ENCODE data around the gene NR2F1-AS1.
"Not testable (repeated sequence)": the region's sequence is repeated elsewhere in the genome, so short reads cannot be mapped to it uniquely, and the experiment has no call there.

The NR2F1-AS1 gene

DNA sequence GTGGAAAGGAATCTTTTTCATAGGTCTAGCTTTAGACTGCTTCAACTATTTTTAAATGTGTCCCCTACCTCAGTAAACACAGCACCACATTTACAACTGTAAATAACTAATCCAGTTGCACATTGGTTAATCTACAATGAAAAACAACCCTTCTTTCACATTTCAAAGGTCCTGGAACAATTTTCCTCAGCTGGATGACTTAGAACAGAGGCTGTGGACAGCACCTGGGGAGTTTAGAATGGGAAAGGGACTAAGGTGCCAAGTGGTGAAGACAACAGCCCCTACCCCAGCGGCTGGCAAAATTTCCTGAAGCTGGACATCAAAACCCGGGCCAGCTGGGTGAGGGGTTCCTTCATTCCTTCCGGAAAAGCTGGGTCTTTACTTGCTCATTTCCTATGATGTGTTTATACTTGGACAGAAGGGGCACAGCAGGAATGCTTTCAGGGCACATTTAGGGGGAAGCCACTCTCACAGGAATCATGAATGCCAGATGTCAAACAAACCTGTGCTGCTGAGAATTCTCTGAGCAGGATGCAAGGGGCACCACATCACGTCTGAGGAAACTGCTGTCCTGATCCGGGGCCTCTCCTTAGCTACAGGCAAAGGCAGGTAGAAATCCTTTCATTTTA lies 158.3 kb downstream of the NR2F1-AS1 start:
- DNase-seq, result no peak

DNA sequence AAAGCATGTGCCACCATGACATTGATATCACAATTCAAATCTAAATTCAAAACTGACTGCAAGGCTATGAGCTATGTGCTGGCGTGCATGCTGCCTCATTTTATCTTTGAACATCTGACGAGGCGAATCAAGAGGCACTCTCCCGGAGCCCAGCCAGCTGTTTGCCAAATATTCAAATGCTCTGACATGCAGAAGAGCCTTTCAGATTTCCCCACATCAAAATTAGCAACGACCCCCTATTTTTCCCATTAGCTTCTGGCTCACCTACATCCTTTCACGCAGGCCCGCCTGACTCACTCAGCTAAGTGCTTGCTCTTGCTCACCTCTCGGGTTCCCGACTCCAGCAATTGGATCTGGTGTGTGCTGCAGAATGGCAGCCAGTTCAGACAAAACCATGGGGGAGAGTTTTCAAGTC lies 159.0 kb downstream of the NR2F1-AS1 start:
- no peak for DNase-seq

DNA sequence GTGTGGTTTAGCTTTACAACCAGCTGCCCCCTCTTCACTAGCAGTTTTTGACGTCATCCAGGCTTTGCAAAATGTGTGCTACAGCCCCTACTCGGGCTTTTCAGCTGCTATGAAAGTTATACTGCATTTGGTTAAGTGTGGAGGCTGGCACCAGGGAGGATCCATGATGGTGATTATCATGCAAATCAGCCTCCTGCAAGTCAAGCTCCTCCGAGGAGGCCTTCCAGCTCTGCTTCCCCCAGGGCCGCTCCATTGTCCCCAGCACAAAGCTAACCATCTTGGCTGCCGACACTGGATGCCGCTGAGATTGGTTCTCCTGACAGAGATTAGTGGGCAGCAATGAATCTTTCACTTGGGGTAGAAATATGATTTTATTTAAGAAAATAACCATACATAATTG lies 159.6 kb downstream of the NR2F1-AS1 start:
- no peak for DNase-seq

DNA sequence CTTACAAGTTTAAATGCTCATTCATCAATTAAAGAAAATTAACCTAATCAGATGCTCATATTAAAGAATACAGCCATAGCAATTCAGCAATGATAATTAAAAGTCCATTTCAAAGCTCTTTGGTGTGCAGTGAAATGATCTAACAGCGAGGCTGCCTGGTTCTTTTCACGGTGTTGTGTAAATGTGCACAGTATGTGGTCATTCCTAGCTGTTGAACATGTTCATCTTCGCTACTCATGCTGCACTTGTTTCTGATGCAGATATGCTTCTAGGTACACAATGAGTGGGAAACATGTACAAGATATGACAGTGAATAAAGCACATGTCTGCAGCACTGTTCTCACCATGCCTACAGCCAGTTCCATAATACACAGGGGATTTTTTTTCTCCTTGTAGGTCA lies 163.5 kb downstream of the NR2F1-AS1 start:
- no peak for DNase-seq

DNA sequence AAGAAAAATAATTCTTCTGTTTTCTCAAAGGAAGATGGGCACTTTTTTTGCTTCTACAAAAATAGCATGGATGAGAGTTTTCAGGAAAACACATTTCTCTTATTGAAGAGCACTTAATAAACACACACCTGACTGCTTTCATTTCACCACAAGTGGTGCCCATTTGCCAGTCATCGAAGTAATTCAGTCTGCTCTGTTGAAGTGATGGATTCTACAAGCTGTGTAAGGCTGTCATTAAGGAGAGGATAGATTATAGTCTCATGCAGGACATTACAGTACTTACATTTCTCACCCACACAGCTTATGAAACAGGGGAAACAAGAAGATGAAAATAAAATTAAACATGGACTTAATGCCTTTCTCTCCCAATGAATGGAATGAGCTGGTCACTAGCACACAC lies 165.2 kb downstream of the NR2F1-AS1 start:
- DNase-seq, result no peak

DNA sequence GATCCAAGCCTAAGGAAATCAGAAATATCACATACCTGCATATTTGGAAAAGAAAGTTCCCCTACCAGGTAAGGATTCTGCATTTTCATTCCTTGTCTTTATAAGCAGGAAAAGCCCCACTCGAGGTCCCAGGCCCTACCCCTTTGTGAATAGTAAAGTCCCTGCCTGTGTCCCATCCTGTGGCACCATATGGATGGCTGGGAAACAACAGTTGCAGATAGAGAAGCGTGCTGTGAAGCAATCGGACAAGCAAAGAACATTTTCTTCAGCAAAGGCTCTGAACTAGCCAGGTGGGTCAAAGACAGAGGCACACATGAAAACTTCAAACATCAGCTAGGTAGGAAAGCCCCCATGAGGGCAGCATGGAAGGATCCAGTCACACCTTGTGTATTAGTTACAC lies 169.3 kb downstream of the NR2F1-AS1 start:
- no peak for DNase-seq

DNA sequence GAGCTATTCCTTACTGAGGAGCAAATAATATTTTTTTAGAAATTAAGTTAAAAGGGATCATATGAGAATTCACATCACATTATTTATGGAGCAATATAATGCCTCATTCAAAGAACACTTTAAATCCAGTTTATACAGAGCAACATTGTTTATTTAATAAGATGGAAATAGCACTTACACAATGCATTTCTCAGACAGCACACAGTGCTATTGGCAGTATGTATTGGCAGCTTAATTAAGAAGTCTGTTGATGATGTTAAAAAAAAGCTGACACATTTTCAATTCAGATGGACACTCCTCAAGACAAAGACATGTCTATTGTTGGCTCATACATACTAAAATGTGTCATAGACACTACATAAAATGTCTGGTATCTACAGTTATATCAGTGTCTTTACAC lies 171.3 kb downstream of the NR2F1-AS1 start:
- DNase-seq, result no peak

DNA sequence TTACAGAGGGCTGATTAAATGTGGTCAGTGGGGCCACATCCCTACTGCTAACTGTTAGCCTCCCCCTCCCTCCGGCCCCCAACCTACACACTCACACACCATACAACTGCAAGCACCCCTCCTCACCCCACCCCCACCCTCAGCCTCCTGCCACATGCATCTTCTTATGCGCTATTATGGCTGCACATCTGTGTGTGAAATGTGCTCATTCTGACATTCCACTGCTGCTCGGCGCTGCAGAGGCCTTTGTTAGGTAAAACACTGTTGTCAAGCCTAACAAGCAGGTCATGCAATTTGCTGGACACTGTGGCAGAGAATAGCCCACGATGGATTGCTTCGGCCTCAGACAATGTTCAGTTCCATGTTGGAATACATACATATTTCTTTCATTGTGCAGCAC lies 173.6 kb downstream of the NR2F1-AS1 start:
- DNase-seq, result peak; percentile 47

DNA sequence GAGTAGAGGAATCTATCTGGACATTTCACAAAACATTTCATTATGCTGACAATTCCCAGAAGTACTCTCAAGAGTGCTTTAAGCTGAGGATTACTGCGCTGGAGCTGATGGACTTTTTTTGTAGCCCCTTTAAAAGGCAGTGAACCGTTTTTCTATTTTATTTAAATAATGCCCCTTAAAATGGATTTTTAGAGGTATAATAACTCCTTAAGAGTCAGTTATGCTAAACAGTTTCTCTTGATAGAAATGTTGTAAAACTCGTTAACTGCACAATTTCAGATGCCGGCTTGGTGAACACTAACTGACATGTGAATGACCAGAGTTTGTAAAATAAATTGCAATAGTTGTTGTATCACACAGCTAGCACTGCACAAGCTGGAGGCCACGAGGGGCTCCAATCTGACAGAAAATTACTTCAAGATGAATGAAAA lies 174.0 kb downstream of the NR2F1-AS1 start:
- DNase-seq, result no peak

DNA sequence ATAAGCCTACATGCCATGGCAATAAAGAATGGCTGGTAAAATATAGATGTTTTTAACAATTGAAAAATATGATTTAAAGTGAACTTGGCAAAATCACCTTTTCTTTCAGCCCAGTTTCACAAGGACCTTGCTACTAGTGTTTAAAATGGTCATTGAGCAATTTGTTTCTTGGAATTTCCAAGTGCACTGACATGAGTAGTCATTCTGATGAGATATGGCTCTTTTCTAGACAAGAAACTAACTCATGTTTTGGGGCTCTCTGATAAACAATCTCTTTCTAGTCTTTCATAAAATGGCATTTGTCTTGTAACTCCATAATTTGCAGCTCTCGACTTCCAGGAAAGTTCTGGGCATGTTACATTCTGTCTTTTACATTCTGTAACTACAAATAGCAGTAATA lies 176.8 kb downstream of the NR2F1-AS1 start:
- DNase-seq, result no peak

DNA sequence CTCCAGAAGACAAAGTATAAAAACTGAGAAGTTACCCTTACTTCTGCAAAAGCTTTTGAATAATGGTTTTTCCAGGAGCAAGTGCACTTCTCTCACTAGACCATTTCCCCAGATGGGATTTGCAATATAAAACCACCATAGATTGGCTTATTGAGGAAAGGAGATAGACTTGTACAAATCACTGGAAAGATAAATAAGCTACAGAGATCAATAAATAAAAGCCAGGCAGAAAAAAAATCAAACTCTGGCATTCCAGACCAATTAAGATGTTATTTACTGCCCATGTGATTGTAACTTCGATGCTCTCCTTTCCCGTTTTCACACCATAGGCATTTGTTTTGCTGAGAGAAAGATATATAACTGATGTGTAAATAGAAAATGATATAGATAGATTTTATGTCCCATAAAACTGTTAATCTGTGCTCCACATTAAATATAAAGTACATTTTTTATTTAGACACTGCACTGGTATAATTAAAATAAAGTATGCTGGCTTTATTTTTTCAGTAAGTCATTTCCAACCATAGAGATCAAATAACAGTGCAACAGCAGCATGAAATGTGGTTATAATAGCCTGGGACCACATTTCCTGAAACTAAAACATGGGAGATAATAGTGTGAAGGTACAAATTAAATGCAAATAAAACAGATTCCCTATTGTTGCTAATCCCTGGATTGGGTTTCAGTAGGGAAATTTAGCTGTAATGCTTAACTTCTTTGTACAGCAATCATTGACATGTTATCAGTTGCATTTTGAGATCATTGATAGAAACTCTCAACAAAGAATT lies 177.7 kb downstream of the NR2F1-AS1 start:
- no peak for DNase-seq

DNA sequence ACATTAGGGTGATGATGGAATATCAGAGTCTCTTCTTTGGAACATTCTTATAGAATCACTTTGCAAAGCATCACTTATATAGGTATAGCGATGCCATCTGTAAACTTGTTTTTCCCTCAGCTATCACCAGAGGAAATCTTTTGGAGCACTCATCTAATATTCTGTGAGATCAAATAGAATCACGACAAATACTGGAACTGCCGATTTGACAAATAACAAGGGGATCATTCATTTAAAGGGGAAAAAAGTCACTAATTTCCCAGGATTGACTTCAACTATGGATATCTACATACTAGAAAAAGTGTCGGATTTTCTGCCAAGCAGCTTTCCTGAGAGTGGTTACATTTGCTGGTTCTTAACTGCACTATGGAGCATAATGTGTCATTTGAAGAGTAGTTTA lies 178.6 kb downstream of the NR2F1-AS1 start:
- no peak for DNase-seq

DNA sequence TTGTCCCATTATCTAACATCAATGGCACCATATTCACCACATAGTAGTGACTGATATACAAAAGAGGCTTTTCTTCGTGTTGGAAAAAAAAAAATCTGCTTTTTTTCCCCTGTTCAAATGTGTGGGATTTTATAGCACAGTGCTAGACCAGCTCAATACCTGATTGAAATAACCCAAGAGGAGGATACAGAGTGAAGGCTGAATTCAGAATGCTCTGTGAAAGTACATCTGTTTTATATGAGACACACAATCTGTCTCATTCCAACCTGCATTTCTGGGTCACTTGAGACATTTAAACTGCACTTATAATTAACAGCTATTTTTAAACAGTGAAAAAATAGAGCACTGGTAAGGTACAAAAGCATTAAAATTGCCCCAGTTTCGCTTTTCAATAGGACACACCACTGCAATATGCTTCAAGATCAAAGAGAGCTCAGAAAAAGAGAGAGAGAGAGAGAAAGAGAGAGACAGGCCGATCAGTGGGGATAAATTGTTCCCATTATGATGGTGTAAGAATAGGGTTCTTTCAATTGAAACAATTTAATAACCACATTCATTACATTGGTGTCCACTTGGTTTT lies 179.3 kb downstream of the NR2F1-AS1 start:
- no peak for DNase-seq

DNA sequence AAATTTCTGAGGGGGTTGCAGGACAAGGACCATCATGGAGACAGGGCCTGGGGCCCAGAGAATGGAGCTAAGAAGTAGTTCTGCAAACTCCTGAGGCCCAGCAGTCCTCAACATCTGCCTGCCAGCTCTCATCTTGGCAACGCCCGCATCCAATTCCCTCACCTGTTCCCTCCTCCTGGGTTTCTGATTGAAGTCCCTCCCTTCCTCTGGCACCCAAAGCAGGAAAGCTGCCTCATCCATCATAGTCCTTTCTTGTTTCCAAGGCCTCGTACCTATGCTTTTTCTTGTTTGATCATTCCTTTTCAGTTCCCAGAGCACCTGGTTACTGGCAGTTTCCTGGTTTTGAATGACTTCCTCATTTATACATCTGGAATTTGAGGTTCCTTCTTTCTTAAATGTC lies 181.3 kb downstream of the NR2F1-AS1 start:
- DNase-seq, result no peak

DNA sequence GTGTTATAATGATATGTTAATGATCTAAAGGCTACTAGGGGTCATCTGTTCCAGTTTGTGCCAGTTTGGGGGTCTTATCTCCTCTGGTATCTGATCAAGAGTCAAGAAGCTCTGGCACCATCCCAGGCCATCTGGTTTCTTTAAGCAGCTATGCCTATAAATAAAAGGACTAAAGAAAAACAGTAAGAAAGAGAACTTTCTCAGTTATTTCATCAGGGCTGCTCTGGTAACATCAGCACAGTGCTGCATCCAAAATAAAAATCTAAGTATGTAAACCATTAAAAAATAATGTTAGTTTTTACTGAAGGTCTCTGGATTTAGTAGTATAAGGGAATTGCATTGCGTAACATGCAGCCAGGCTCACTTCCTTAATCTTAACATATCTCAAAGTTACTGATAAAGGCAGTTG lies 185.0 kb downstream of the NR2F1-AS1 start:
- DNase-seq, result no peak

DNA sequence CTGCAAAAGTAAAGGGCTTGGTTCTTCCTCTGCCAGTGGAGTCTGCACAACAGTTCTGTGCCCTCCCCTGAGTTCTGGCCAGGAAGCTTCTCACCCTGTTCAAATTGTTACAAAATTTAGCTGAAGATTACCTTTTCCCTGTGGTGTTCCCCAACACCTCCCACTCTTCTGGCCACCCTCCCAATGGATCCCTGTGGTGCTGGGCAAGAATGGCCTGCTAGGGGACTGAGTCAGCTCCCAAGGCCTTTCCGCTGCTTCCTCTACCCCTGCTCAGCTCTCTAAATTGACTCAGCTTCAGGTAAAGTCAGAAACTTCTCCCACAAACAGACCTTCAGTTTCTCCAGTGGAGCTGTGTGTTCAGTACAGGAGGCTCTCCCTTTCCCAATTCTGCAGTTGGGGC lies 186.0 kb downstream of the NR2F1-AS1 start:
- DNase-seq, result no peak

DNA sequence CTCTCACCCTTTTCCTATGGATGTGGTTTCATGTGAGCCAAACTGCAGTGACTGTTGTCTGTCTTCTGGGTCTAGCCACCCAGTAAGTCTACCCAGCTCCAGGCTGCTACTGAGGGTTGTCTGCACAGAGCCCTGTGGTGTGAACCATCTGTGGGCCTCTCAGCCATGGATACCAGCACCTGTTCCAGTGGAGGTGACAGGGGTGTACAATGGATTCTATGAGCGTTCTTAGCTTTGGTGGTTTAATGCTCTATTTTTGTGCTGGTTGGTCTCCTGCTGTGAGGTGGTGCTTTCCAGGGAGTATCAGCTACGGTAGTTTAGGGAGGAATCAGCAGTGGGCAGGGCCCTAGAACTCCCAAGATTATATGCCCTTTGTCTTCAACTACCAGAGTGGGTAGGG lies 186.7 kb downstream of the NR2F1-AS1 start:
- no peak for DNase-seq

DNA sequence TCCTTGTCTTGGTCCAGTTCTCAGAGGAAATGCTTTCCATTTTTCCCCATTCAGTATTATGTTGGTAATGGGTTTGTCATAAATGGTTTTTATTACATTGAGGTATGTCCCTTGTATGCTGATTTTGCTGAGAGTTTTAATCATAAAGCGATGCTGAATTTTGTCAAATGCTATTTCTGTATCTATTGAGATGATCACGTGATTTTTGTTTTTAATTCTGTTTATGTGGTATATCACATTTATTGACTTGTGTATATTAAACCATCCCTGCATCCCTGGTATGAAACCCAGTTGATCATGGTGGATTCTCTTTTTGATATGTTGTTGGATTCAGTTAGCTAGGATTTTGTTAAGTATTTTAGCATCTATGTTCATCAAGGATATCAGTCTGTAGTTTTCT lies 189.8 kb downstream of the NR2F1-AS1 start:
- not testable (repeated sequence) for DNase-seq

DNA sequence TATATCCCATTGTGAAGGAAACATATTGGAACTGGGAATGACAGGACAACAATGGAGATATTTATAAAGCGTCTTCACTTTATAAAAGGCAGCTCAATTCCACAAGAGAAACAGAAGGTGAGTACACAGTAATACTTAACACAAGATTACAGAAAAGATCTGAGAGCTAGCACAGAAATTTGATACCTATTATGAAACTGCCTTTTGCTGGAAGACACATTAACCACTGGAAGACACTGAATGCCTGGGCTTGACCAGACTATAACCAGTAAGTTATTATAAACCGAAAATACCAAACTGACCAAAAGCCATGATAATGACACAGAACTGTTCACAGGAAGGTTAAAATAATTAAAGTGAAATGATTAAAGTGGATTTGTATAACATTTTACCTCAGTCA lies 195.4 kb downstream of the NR2F1-AS1 start:
- DNase-seq, result no peak

DNA sequence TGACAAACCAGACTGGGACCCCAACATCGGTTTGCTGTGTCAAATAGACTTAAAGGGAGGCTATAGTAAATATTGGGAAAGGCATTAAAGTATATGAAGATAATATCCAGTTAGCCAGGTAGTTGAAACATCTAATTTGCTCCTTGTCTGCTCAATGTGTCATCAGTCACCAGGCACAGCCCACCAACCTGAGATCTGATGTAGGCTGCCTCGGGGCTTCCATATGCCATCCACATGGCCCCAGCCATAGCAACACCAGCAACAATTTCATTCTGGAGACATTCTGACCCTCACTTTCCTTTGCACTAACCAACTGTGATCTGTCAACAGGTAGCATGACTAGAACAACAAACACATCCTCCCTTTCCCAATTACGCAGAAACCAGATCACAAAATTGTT lies 196.0 kb downstream of the NR2F1-AS1 start:
- no peak for DNase-seq

DNA sequence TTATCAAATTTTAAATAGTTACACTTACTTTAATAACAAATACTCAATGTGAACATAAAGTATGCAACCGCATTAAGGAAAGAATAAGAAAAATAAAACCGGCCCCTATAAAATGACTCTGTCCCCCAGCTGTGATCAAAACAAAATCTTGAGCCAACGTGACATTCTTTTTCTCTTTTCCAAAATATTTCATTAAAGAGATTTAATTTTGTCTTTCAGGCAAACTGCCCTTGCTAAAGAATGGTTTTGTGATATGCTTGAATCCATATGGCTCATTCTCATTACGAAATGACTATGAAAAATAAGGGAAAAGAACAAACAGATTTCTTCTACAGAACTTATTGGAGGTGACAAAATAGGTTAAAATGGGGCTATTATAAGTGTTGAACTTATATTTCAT lies 197.0 kb downstream of the NR2F1-AS1 start:
- no peak for DNase-seq

DNA sequence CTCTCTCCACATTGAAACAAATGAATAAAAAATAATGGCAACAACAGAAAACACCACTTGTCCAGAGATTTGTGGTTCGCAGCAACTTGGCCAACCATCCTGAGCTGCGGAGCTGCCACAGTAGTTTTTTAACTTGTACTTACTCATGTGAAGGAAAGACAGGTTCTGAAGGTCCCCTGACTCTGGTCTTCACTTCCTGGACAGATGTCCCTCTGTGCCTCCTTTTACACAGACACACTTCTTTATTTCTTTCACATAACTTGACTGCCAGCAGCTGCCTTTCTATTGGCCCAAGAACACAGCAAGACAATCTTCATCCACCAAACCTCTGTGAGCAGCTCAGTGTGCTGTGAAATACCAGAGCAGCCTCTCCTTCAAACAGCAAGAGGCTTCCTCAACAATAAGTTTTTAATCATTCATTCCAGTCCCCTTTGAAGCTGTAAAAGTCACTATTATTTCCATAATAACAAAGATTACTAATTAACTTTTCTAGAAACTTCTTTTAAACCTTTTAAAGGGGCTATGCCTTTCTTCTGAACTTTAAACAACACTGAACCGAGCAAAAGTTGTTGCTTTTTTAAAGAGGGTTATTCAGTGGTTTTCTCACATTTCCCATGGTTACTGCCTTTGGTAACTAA lies 198.7 kb downstream of the NR2F1-AS1 start:
- DNase-seq, result no peak

DNA sequence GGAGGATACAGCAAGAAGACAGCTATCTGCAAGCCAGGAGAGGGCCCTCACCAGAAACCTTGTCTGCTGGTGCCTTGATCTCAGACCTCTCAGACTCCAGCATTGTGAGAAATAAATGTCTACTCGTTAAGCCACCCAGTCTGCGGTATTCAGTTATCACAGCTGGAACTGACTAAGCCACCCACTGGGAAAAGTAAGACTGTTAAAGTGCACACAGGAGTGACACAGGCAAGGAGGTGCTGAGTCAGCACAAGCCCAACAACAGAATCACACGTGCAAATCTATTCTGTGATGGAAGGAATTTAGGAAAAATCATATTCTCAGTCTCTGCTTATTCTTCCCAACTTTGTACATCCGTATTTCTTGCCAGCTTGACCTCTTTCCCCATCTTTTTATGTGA lies 200.0 kb downstream of the NR2F1-AS1 start:
- no peak for DNase-seq

DNA sequence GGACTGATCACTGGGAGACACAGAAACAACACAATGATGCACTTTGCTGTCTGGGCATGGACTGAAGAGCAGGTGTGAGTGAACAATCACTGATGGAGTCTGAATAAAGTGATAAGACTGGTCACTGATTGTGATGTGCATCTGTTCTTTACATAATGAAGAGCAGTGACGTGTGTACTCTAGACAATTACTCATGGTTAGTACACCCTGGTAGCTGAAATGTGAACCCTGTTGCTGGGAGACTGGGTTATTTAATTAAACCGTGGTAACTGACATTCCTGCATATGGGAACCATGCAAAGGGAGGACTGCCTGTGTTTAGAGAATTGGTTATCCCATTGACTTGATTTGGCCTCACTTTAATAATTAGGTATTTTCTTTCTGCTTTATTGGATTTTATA lies 202.9 kb downstream of the NR2F1-AS1 start:
- no peak for DNase-seq
